ENCODE results near the gene APOBEC3H. TPM values are rescaled to one million over a fixed set of nuclear protein-coding genes. Genes with fewer than 3 reads are reported as not detected.

Gene APOBEC3H
- polyA plus RNA-seq, 1 donor (not counting 4 experiments of a cell fraction or from before 2014, with no cell fraction given): 0.41 TPM

DNA sequence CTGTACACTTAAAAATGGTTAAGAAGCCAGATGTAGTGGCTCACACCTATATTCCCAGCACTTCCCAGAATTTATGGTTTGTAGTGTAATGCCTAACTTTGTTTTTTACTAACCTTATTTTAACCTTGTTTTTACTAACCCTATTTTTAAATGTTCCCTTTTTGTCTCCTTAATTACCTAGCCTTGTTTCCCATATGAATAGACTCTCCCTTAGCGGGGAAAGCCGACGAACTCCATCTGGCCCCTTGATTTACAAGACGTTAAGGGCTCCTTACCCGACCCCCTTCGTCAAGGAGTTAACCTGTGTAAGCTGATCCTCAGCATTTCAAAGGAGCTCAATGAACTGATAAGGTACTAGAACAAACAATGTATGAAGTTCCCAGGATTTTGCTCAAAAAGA lies 17.1 kb downstream of the APOBEC3H start:
- no peak for DNase-seq (ENCODE audit: low read depth, low spot score)
- Histone ChIP-seq H3K9me1 (ENCODE audit: control insufficient read depth, extremely low read depth, insufficient read depth, low read length) (no peaks in the 10 kb centered on the region), H3K4me1 (ENCODE audit: control insufficient read depth, extremely low read depth, insufficient read depth, low read length) (peaks cover 19% of the 10 kb centered on the region), H3K4me3 (ENCODE audit: control insufficient read depth in 2 of 3, extremely low read depth in 1 of 3, insufficient read depth in 2 of 3, low read depth in 1 of 3, low read length in 3 of 3) (no peak overlapping the region), H3K9me3 (ENCODE audit: control insufficient read depth, low read depth, low read length) (no peaks in the 10 kb centered on the region), H4K20me1 (ENCODE audit: control insufficient read depth, extremely low read depth, insufficient read depth, low read length) (no peaks in the 10 kb centered on the region), H3K4me2 (ENCODE audit: control insufficient read depth, extremely low read depth, insufficient read depth, low read depth, low read length) (peak overlapping the region; percentile 45), H3K9ac (ENCODE audit: control insufficient read depth, extremely low read depth, insufficient read depth, low read length) (no peak overlapping the region), H3K36me3 (ENCODE audit: control insufficient read depth in 2 of 2, extremely low read depth in 1 of 2, insufficient read depth in 2 of 2, low read length in 2 of 2) (no peaks in the 10 kb centered on the region), H3K27me3 (ENCODE audit: control insufficient read depth, extremely low read depth, insufficient read depth, low read length) (no peaks in the 10 kb centered on the region), H2AFZ (ENCODE audit: control insufficient read depth, low read length) (no peak overlapping the region), H3K79me2 (ENCODE audit: control insufficient read depth, insufficient read depth, low read length) (no peaks in the 10 kb centered on the region), H3K27ac (ENCODE audit: control insufficient read depth, insufficient read depth, low read length) (no peak overlapping the region)
- TF ChIP-seq, protein P1, sequence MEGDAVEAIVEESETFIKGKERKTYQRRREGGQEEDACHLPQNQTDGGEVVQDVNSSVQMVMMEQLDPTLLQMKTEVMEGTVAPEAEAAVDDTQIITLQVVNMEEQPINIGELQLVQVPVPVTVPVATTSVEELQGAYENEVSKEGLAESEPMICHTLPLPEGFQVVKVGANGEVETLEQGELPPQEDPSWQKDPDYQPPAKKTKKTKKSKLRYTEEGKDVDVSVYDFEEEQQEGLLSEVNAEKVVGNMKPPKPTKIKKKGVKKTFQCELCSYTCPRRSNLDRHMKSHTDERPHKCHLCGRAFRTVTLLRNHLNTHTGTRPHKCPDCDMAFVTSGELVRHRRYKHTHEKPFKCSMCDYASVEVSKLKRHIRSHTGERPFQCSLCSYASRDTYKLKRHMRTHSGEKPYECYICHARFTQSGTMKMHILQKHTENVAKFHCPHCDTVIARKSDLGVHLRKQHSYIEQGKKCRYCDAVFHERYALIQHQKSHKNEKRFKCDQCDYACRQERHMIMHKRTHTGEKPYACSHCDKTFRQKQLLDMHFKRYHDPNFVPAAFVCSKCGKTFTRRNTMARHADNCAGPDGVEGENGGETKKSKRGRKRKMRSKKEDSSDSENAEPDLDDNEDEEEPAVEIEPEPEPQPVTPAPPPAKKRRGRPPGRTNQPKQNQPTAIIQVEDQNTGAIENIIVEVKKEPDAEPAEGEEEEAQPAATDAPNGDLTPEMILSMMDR (optimal IDR thresholded peaks at IDR 0.05 in 1 of 3, IDR thresholded peaks at IDR 0.05 in 1 of 3, conservative IDR thresholded peaks at IDR 0.05 in 1 of 3; ENCODE audit: extremely low read depth in 1 of 3, insufficient read depth in 2 of 3, low read length in 3 of 3): no peak
- TF ChIP-seq EZH2 (IDR thresholded peaks at IDR 0.05; ENCODE audit: low read length): no peak
- no peak for FAIRE-seq
- dilution Hi-C loops (cut with MboI; ENCODE audit: extremely low pct_ligation_motif_present, low sequenced_read_pairs): no loop called here

DNA sequence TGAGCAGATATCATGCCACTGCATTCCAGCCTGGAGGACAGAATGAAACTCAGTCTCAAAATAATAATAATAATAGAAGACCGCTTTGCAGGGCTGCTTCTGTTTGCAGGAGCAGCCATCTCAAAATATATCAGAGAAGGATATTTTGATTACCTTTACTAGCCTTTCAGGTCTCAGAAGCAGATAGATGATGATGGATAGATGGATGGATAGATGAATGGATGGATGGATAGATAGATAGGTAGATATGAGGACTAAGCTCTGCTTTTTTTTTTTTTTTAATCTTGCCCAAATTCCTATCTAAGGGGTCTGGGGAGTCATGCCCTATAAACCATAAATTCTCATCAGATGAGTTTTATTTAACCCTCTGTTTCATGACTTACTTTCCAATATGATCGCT lies 18.5 kb downstream of the APOBEC3H start:
- FAIRE-seq: no peak
- no peak for TF ChIP-seq EZH2 (IDR thresholded peaks at IDR 0.05; ENCODE audit: low read length)
- TF ChIP-seq, protein P1 (optimal IDR thresholded peaks at IDR 0.05 in 1 of 3, IDR thresholded peaks at IDR 0.05 in 1 of 3, conservative IDR thresholded peaks at IDR 0.05 in 1 of 3; ENCODE audit: extremely low read depth in 1 of 3, insufficient read depth in 2 of 3, low read length in 3 of 3): no peak
- no peak for DNase-seq (ENCODE audit: low read depth, low spot score)
- no peaks in the 10 kb centered on the region for H3K27me3 ChIP-seq (ENCODE audit: control insufficient read depth, extremely low read depth, insufficient read depth, low read length)
- no peaks in the 10 kb centered on the region for H3K79me2 ChIP-seq (ENCODE audit: control insufficient read depth, insufficient read depth, low read length)
- H3K4me2 ChIP-seq (ENCODE audit: control insufficient read depth, extremely low read depth, insufficient read depth, low read depth, low read length): no peak overlapping the region
- H3K9ac ChIP-seq (ENCODE audit: control insufficient read depth, extremely low read depth, insufficient read depth, low read length): no peak overlapping the region
- no peaks in the 10 kb centered on the region for H3K36me3 ChIP-seq (ENCODE audit: control insufficient read depth in 2 of 2, extremely low read depth in 1 of 2, insufficient read depth in 2 of 2, low read length in 2 of 2)
- no peak overlapping the region for H3K27ac ChIP-seq (ENCODE audit: control insufficient read depth, insufficient read depth, low read length)
- H3K4me1 ChIP-seq (ENCODE audit: control insufficient read depth, extremely low read depth, insufficient read depth, low read length): peaks cover 18% of the 10 kb centered on the region
- H3K9me3 ChIP-seq (ENCODE audit: control insufficient read depth, low read depth, low read length): no peaks in the 10 kb centered on the region
- no peak overlapping the region for H3K4me3 ChIP-seq (ENCODE audit: control insufficient read depth in 2 of 3, extremely low read depth in 1 of 3, insufficient read depth in 2 of 3, low read depth in 1 of 3, low read length in 3 of 3)
- H3K9me1 ChIP-seq (ENCODE audit: control insufficient read depth, extremely low read depth, insufficient read depth, low read length): no peaks in the 10 kb centered on the region
- H4K20me1 ChIP-seq (ENCODE audit: control insufficient read depth, extremely low read depth, insufficient read depth, low read length): no peaks in the 10 kb centered on the region
- H2AFZ ChIP-seq (ENCODE audit: control insufficient read depth, low read length): no peak overlapping the region
- dilution Hi-C loops (cut with MboI; ENCODE audit: extremely low pct_ligation_motif_present, low sequenced_read_pairs): no loop called here
